ENCODE measurements around the gene INO80.

Gene INO80

GRCh38 chr15:40936709-40937666 lies 179.1 kb downstream of the INO80 start:
- Histone ChIP-seq H3K9ac (ENCODE audit: low read depth, low read length) (no peak overlapping the region), H3K4me3 (ENCODE audit: low read depth, low read length) (no peak overlapping the region), H3K4me1 (ENCODE audit: control insufficient read depth, insufficient read depth, low read length) (peaks cover 14% of the 10 kb centered on the region), H3K36me3 (ENCODE audit: control insufficient read depth, insufficient read depth, low read length) (no peaks in the 10 kb centered on the region), H3K27ac (ENCODE audit: low read depth, low read length) (no peak overlapping the region), H3K27me3 (ENCODE audit: control insufficient read depth, insufficient read depth, low read length) (peaks cover 33% of the 10 kb centered on the region), H3K9me3 (ENCODE audit: control insufficient read depth, insufficient read depth, low read length) (no peaks in the 10 kb centered on the region)

- no peak overlapping the region for H3K27ac ChIP-seq (ENCODE audit: low read depth, low read length)
- no peak overlapping the region for H3K9ac ChIP-seq (ENCODE audit: low read depth, low read length)
- H3K36me3 ChIP-seq (ENCODE audit: control insufficient read depth, insufficient read depth, low read length) = no peaks in the 10 kb centered on the region
- H3K4me3 ChIP-seq (ENCODE audit: low read depth, low read length) = no peak overlapping the region
- H3K9me3 ChIP-seq (ENCODE audit: control insufficient read depth, insufficient read depth, low read length) = no peaks in the 10 kb centered on the region
- H3K4me1 ChIP-seq (ENCODE audit: control insufficient read depth, insufficient read depth, low read length) = peaks cover 12% of the 10 kb centered on the region
- H3K27me3 ChIP-seq (ENCODE audit: control insufficient read depth, insufficient read depth, low read length) = peaks cover 39% of the 10 kb centered on the region
Measured at GRCh38 chr15:40936234-40936708, 179.8 kb downstream of the INO80 start.

- Histone ChIP-seq H3K4me1 (ENCODE audit: control insufficient read depth, insufficient read depth, low read length) (peaks cover 8% of the 10 kb centered on the region; the same call in 1 of the 2 replicates), H3K9ac (ENCODE audit: low read depth, low read length) (no peak overlapping the region), H3K9me3 (ENCODE audit: control insufficient read depth, insufficient read depth, low read length) (no peaks in the 10 kb centered on the region), H3K36me3 (ENCODE audit: control insufficient read depth, insufficient read depth, low read length) (no peaks in the 10 kb centered on the region), H3K4me3 (ENCODE audit: low read depth, low read length) (no peak overlapping the region), H3K27me3 (ENCODE audit: control insufficient read depth, insufficient read depth, low read length) (peaks cover 41% of the 10 kb centered on the region), H3K27ac (ENCODE audit: low read depth, low read length) (no peak overlapping the region)
Measured at GRCh38 chr15:40934457-40934856, 181.6 kb downstream of the INO80 start.

- Histone ChIP-seq H3K27me3 (ENCODE audit: control insufficient read depth, insufficient read depth, low read length) (peaks cover 51% of the 10 kb centered on the region), H3K27ac (ENCODE audit: low read depth, low read length) (no peak overlapping the region), H3K9me3 (ENCODE audit: control insufficient read depth, insufficient read depth, low read length) (no peaks in the 10 kb centered on the region), H3K4me3 (ENCODE audit: low read depth, low read length) (no peak overlapping the region), H3K4me1 (ENCODE audit: control insufficient read depth, insufficient read depth, low read length) (peaks cover 8% of the 10 kb centered on the region; the same call in 1 of the 2 replicates), H3K9ac (ENCODE audit: low read depth, low read length) (no peak overlapping the region), H3K36me3 (ENCODE audit: control insufficient read depth, insufficient read depth, low read length) (no peaks in the 10 kb centered on the region)
Measured at GRCh38 chr15:40933517-40933902, 182.6 kb downstream of the INO80 start.

- no peaks in the 10 kb centered on the region for H3K9me3 ChIP-seq (ENCODE audit: control insufficient read depth, insufficient read depth, low read length)
- H3K27me3 ChIP-seq (ENCODE audit: control insufficient read depth, insufficient read depth, low read length) = peaks cover 55% of the 10 kb centered on the region
- no peaks in the 10 kb centered on the region for H3K36me3 ChIP-seq (ENCODE audit: control insufficient read depth, insufficient read depth, low read length)
- no peak overlapping the region for H3K27ac ChIP-seq (ENCODE audit: low read depth, low read length)
- H3K9ac ChIP-seq (ENCODE audit: low read depth, low read length) = no peak overlapping the region
- H3K4me1 ChIP-seq (ENCODE audit: control insufficient read depth, insufficient read depth, low read length) = peaks cover 8% of the 10 kb centered on the region; the same call in 1 of the 2 replicates
- no peak overlapping the region for H3K4me3 ChIP-seq (ENCODE audit: low read depth, low read length)
Measured at GRCh38 chr15:40932649-40933516, 183.2 kb downstream of the INO80 start.

GRCh38 chr15:40932156-40932555 lies 183.9 kb downstream of the INO80 start:
- Histone ChIP-seq H3K36me3 (ENCODE audit: control insufficient read depth, insufficient read depth, low read length) (no peaks in the 10 kb centered on the region), H3K4me1 (ENCODE audit: control insufficient read depth, insufficient read depth, low read length) (peaks cover 10% of the 10 kb centered on the region; the same call in 1 of the 2 replicates), H3K9ac (ENCODE audit: low read depth, low read length) (no peak overlapping the region), H3K4me3 (ENCODE audit: low read depth, low read length) (no peak overlapping the region), H3K27ac (ENCODE audit: low read depth, low read length) (no peak overlapping the region), H3K27me3 (ENCODE audit: control insufficient read depth, insufficient read depth, low read length) (peaks cover 62% of the 10 kb centered on the region), H3K9me3 (ENCODE audit: control insufficient read depth, insufficient read depth, low read length) (no peaks in the 10 kb centered on the region)

GRCh38 chr15:40931300-40932142 lies 184.6 kb downstream of the INO80 start:
- H3K9ac ChIP-seq (ENCODE audit: low read depth, low read length) = no peak overlapping the region

GRCh38 chr15:40930430-40931299 lies 185.4 kb downstream of the INO80 start:
- peak overlapping the region; percentile 64 for H3K4me3 ChIP-seq (ENCODE audit: low read depth, low read length)
- H3K4me1 ChIP-seq (ENCODE audit: control insufficient read depth, insufficient read depth, low read length) = peaks cover 23% of the 10 kb centered on the region
- H3K27ac ChIP-seq (ENCODE audit: low read depth, low read length) = no peak overlapping the region
- H3K9ac ChIP-seq (ENCODE audit: low read depth, low read length) = no peak overlapping the region
- H3K9me3 ChIP-seq (ENCODE audit: control insufficient read depth, insufficient read depth, low read length) = no peaks in the 10 kb centered on the region
- H3K36me3 ChIP-seq (ENCODE audit: control insufficient read depth, insufficient read depth, low read length) = no peaks in the 10 kb centered on the region
- peaks cover 77% of the 10 kb centered on the region for H3K27me3 ChIP-seq (ENCODE audit: control insufficient read depth, insufficient read depth, low read length)

More at GRCh38 chr15:40931300-40932142, 184.6 kb downstream of the INO80 start:
- Histone ChIP-seq H3K27me3 (ENCODE audit: control insufficient read depth, insufficient read depth, low read length) (peaks cover 69% of the 10 kb centered on the region), H3K4me3 (ENCODE audit: low read depth, low read length) (no peak overlapping the region), H3K9me3 (ENCODE audit: control insufficient read depth, insufficient read depth, low read length) (no peaks in the 10 kb centered on the region), H3K27ac (ENCODE audit: low read depth, low read length) (no peak overlapping the region), H3K4me1 (ENCODE audit: control insufficient read depth, insufficient read depth, low read length) (peaks cover 16% of the 10 kb centered on the region), H3K36me3 (ENCODE audit: control insufficient read depth, insufficient read depth, low read length) (no peaks in the 10 kb centered on the region)

- peak overlapping the region; percentile 64 for H3K4me3 ChIP-seq (ENCODE audit: low read depth, low read length)
- H3K36me3 ChIP-seq (ENCODE audit: control insufficient read depth, insufficient read depth, low read length) = no peaks in the 10 kb centered on the region
- no peaks in the 10 kb centered on the region for H3K9me3 ChIP-seq (ENCODE audit: control insufficient read depth, insufficient read depth, low read length)
- H3K27me3 ChIP-seq (ENCODE audit: control insufficient read depth, insufficient read depth, low read length) = peaks cover 85% of the 10 kb centered on the region
- H3K9ac ChIP-seq (ENCODE audit: low read depth, low read length) = no peak overlapping the region
- no peak overlapping the region for H3K27ac ChIP-seq (ENCODE audit: low read depth, low read length)
- H3K4me1 ChIP-seq (ENCODE audit: control insufficient read depth, insufficient read depth, low read length) = peaks cover 27% of the 10 kb centered on the region
Measured at GRCh38 chr15:40929660-40930429, 186.2 kb downstream of the INO80 start.

All from HUES48 (cell line).